Measurements from ENCODE around the gene HGFAC. TPM values are rescaled to one million over a fixed set of nuclear protein-coding genes. Genes with fewer than 3 reads are reported as not detected.

HGFAC gene
- total and polyA plus RNA-seq, 10 of the 15 experiments (the other 5 are each of a cell fraction or from before 2014, with no cell fraction given): 0.38 TPM; not detected in 9

DNA sequence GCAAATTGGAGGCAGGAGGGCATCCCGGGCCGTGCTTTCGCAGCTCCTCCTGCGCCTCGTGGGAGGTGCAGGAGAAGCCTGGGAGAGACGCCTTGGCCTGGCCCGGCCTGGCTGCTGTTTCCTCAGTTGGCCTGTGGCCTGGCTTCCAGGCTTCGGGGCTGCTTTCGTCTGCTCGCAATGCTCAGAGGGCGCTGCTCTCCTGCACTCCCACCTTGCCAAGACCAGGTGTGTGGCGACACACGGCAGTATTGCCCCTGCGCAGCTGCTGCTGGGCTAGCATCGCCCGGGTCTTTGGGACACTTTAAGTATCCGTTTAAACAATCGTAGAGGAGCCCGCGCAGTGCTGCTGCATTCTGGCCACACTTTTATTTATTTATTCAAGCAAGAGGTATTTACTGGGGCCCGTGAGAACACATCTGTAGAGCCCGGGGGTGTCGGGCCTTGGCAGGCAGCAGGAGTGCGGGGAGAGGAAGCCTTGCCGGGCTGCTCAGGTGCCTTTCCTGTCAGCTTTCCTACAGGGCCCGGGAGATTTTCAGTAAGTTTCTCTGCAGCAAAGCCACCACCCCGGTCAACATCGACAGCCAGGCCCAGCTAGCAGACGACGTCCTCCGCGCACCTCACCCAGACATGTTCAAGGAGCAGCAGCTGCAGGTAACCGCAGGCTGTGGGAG lies 26.2 kb upstream of the HGFAC start:
- ATAC-seq (no peak), FAIRE-seq (no peak), DNase-seq (ENCODE audit: low read depth, low spot score) (no peak)
- TF ChIP-seq RB1 (IDR thresholded peaks at IDR 0.05; ENCODE audit: borderline replicate concordance): no peak
- no peak for TF ChIP-seq SIN3A (IDR thresholded peaks at IDR 0.05; ENCODE audit: low read depth, low read length)
- TF ChIP-seq TBL1XR1 (IDR thresholded peaks at IDR 0.05; ENCODE audit: low read depth, low read length): no peak
- no peak for TF ChIP-seq ATF7 (IDR thresholded peaks at IDR 0.05; ENCODE audit: low read depth)
- no peak for TF ChIP-seq JUNB (IDR thresholded peaks at IDR 0.05)
- TF ChIP-seq POLR2A (IDR thresholded peaks at IDR 0.05; ENCODE audit: low read depth, low read length): no peak
- no peak for TF ChIP-seq IKZF1 (conservative IDR thresholded peaks at IDR 0.05)
- no peak for TF ChIP-seq MYB (IDR thresholded peaks at IDR 0.05; ENCODE audit: borderline replicate concordance, low read depth, low read length)
- TF ChIP-seq RUNX3 (IDR thresholded peaks at IDR 0.05; ENCODE audit: low read length): no peak
- TF ChIP-seq MEF2A (IDR thresholded peaks at IDR 0.05; ENCODE audit: insufficient read depth, low read depth, low read length): no peak
- TF ChIP-seq TCF3 (IDR thresholded peaks at IDR 0.05; ENCODE audit: borderline replicate concordance, insufficient read depth, low read depth, low read length): no peak
- TF ChIP-seq KAT2A (conservative IDR thresholded peaks at IDR 0.05; ENCODE audit: control insufficient read depth, low read depth, low read length): no peak
- no peak for TF ChIP-seq WRNIP1 (IDR thresholded peaks at IDR 0.05; ENCODE audit: borderline replicate concordance, low read depth, low read length)
- Histone ChIP-seq H3K4me2 (ENCODE audit: control insufficient read depth, insufficient read depth) (no peak overlapping the region), H3K4me3 (no peak overlapping the region), H2AFZ (ENCODE audit: control insufficient read depth, low read depth, low read length) (no peak overlapping the region), H3K9ac (ENCODE audit: control insufficient read depth, insufficient read depth, low read length) (no peak overlapping the region), H3K27ac (ENCODE audit: control insufficient read depth, insufficient read depth) (no peak overlapping the region), H3K27me3 (replicated peaks in 1 of 2; ENCODE audit: control insufficient read depth in 2 of 2, insufficient read depth in 2 of 2, low read length in 1 of 2) (no peaks in the 10 kb centered on the region; a peak in 1 of 4 replicates), H4K20me1 (ENCODE audit: control insufficient read depth, insufficient read depth) (no peaks in the 10 kb centered on the region; the same call in 1 of the 2 replicates), H3K36me3 (ENCODE audit: control insufficient read depth in 2 of 2, insufficient read depth in 2 of 2, low read length in 1 of 2) (no peaks in the 10 kb centered on the region), H3K79me2 (ENCODE audit: control insufficient read depth, insufficient read depth, low read length) (no peaks in the 10 kb centered on the region), H3K4me1 (ENCODE audit: control insufficient read depth, insufficient read depth, low read length) (no peaks in the 10 kb centered on the region; the same call in 1 of the 2 replicates), H3K9me3 (replicated peaks; ENCODE audit: control insufficient read depth, insufficient read depth, low read length) (no peaks in the 10 kb centered on the region)
- in situ Hi-C loops (cut with MboI) (no loop called here), intact Hi-C loops (cut with micrococcal nuclease; ENCODE audit: unreplicated experiment) (no loop called here)
- RAD21 ChIA-PET (ENCODE audit: unreplicated experiment): no interaction called here
- SMC1A ChIA-PET (ENCODE audit: uncharacterized antibody, unreplicated experiment): no interaction called here
- POLR2A ChIA-PET: no interaction called here
- no TSS peak for BruUV-seq (replicated peaks)
- CTCF ChIA-PET: no interaction called here
- WGBS (ENCODE audit: insufficient coverage, insufficient replicate concordance, low lambda C conversion rate, missing lambda C conversion rate): 79% methylated on average over 33 of the region's 33 CpGs

Data from GM12878 (cell line).